Transverse colon (tissue), 4 donors: Measurements from ENCODE around the gene TRPM1. TPM values are rescaled to one million over a fixed set of nuclear protein-coding genes. Genes with fewer than 3 reads are reported as not detected.

Experiments used
- DNase-seq: peaks from one replicate; pipeline ENCODE4 v3.0.0-alpha.2; 2019
- H3K27ac ChIP-seq, 4 donors: fragments of 200-600 bp; sonication (generic); 2 replicates each; pipeline ENCODE4 v1.5.1; 2016 to 2018; ENCODE audit warnings: inconsistent platforms in 4 of 4
- H3K27me3 ChIP-seq: fragments of 200-600 bp; sonication (generic); 2 replicates; pipeline ENCODE4 v1.5.1; 2017; ENCODE audit warnings: inconsistent platforms
- H3K36me3 ChIP-seq, 4 donors: fragments of 200-600 bp; sonication (generic); 2 replicates each; pipeline ENCODE4 v1.5.1; 2017 to 2019; ENCODE audit warnings: inconsistent platforms in 4 of 4
- H3K4me1 ChIP-seq, 4 donors: fragments of 200-600 bp; sonication (generic); 2 replicates each; pipeline ENCODE4 v1.5.1; 2017 to 2020; ENCODE audit warnings: inconsistent platforms in 4 of 4
- H3K4me3 ChIP-seq, 4 donors: fragments of 200-600 bp; sonication (generic); 1 replicate in 1 of 4; 2 replicates in 3 of 4; pipeline versions ENCODE4 v1.5.1 to v1.6.1; 2017 to 2019; ENCODE audit warnings: inconsistent platforms in 4 of 4
- H3K9me3 ChIP-seq, 2 donors: fragments of 200-600 bp; sonication (generic); 2 replicates each; pipeline ENCODE4 v1.5.1; 2017 to 2019; ENCODE audit warnings: inconsistent platforms in 2 of 2
- EP300 ChIP-seq: sonication (generic); formaldehyde crosslinking; IDR thresholded peaks from one replicate; pipeline ENCODE4 v1.6.1; 2017; ENCODE audit warnings: antibody characterized with exemption, low read depth
- POLR2A ChIP-seq: fragments of 450-650 bp; IDR thresholded peaks from one replicate; pipeline ENCODE4 v1.6.1; 2016; ENCODE audit warnings: antibody characterized with exemption, mild to moderate bottlenecking, moderate library complexity
- POLR2AphosphoS5 ChIP-seq, 3 donors: sonication (generic); formaldehyde crosslinking; IDR thresholded peaks; one replicate each; pipeline ENCODE4 v1.6.1; 2016; ENCODE audit warnings: antibody characterized with exemption in 3 of 3
- WGBS, 2 donors: methylation state at CpG; one replicate each; pipeline ENCODE4 v1.1.5; 2018; ENCODE audit warnings: low coverage in 1 of 2; 5-methylcytosine and 5-hydroxymethylcytosine counted together
- in situ Hi-C, 4 donors: fragments of 200-750 bp; cut with MboI; loops; one replicate each; pipeline versions ENCODE4 v1.15.0 to v1.15.1; 2017; ENCODE audit warnings: low sequenced_read_pairs in 3 of 4, low pct_ligation_motif_present in 1 of 4, low pct_unique_long_range_greater_than_20kb in 1 of 4
- intact Hi-C: fragments of 100-400 bp; cut with DNase I; formaldehyde crosslinking; loops from one replicate; pipeline ENCODE4 v1.15.1; 2023; ENCODE audit warnings: low total_unique reads
- total RNA-seq, 4 donors: library from RNA; depleted of rRNA; stranded (reverse); fragments of >200 nt; gene quantifications; one replicate each; pipeline ENCODE4 v1.1.0, GENCODE V29; 2016
- TF ChIP-seq, protein P1 (sequence below), 5 experiments: fragments of 200-600 bp in 3 of 5; fragments of 450-650 bp in 2 of 5; sonication (generic) in 3 of 5; IDR thresholded peaks; 1 replicate in 2 of 5; 2 replicates in 3 of 5; pipeline ENCODE4 v1.5.1; 2016 to 2017; ENCODE audit warnings: antibody characterized with exemption in 5 of 5, inconsistent platforms in 3 of 5, mild to moderate bottlenecking in 2 of 5, moderate library complexity in 1 of 5

TRPM1 gene
- total RNA-seq, 4 donors from 2014 or later, result not detected

DNA sequence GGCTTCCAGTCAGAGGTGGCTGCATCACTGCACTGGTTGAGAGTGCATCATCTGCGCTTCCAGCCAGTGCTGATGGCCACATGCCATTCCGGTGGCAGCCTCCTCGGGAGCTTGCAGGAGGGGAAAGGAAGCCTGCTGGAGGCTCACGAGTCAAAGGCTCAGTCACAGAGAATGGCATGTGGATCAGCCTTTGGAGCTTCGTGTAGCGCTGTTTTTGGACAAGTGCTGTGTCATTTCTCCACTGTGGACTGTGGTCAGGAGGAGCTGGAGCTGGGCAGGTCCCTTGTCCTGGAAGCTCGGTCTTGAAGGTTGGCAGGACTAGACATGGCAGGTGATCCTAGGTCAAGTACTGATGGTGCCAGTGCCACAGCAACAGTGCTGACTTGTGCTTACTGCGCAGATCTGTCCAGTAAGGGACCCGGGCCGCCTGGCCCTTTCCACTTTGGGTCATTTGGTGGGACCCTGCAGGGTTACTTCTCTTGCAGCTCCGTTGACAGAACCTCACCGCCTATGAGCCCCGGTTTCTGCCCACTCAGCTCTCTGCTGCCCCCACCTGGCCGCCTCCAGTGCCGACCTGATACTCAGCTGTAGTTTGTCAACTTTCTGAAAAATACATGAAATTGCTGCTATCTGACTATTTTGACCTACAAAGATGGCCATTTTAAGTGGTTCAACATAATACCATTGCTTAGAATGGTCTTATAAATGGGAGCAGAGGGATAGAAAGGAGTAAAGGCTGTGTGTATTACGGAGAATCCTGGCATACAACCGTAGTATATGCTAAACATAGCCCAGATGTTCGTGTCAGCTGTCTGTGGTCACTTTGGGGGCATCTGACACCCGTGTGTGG is 27.6 kb upstream of the TRPM1 start:
- in situ Hi-C loops, result loop anchor here in 3 of 4 donors (25.0 kb wide), 2 partner anchors 242 to 467 kb away; no protein-coding TSS in a partner anchor

DNA sequence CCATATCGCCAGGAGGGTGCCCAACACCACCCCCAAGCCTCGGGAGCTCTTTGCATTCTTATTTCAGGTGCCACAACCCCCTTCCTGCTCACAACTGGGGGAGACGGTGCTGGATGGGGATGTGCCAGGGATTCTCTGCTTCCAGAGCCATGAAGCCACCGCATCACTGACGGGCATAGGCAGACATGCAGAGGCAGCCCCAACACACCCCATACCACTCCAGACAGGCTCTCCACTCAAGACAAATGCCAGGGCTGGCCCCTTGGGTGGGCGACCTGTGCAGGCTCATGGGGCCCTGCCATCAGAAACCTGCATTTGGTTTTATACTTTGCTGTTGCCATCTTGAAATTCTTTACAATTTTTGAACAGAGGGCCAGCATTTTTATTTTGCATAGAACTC is 27.0 kb upstream of the TRPM1 start:
- in situ Hi-C loops, result loop anchor here in 3 of 4 donors (25.0 kb wide), 2 partner anchors 241 to 466 kb away; no protein-coding TSS in a partner anchor
- TF ChIP-seq EP300, result no peak
- TF ChIP-seq POLR2AphosphoS5 (IDR thresholded peaks at IDR 0.05), result no peak
- TF ChIP-seq, protein P1, sequence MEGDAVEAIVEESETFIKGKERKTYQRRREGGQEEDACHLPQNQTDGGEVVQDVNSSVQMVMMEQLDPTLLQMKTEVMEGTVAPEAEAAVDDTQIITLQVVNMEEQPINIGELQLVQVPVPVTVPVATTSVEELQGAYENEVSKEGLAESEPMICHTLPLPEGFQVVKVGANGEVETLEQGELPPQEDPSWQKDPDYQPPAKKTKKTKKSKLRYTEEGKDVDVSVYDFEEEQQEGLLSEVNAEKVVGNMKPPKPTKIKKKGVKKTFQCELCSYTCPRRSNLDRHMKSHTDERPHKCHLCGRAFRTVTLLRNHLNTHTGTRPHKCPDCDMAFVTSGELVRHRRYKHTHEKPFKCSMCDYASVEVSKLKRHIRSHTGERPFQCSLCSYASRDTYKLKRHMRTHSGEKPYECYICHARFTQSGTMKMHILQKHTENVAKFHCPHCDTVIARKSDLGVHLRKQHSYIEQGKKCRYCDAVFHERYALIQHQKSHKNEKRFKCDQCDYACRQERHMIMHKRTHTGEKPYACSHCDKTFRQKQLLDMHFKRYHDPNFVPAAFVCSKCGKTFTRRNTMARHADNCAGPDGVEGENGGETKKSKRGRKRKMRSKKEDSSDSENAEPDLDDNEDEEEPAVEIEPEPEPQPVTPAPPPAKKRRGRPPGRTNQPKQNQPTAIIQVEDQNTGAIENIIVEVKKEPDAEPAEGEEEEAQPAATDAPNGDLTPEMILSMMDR (IDR thresholded peaks at IDR 0.05), result no peak
- TF ChIP-seq POLR2A, result no peak

More for the DNA sequence above, 27.6 kb upstream of the TRPM1 start:
- TF ChIP-seq POLR2AphosphoS5 (IDR thresholded peaks at IDR 0.05) (no peak), EP300 (no peak)
- TF ChIP-seq, protein P1 (IDR thresholded peaks at IDR 0.05), result peak; percentile 87 to 94 (median 89)
- Histone ChIP-seq H3K9me3 (no peaks in the 10 kb centered on the region), H3K4me1 (peaks cover 0 to 5% (median 0%) of the 10 kb centered on the region in 4 donors), H3K27me3 (no peaks in the 10 kb centered on the region), H3K36me3 (no peaks in the 10 kb centered on the region), H3K27ac (no peak overlapping the region), H3K4me3 (no peak overlapping the region)
- DNase-seq, result peak; percentile 82
- intact Hi-C loops, result no loop called here
- 31 to 67% methylated on average over 3 to 19 of the region's 19 CpGs for WGBS, 2 donors

DNA sequence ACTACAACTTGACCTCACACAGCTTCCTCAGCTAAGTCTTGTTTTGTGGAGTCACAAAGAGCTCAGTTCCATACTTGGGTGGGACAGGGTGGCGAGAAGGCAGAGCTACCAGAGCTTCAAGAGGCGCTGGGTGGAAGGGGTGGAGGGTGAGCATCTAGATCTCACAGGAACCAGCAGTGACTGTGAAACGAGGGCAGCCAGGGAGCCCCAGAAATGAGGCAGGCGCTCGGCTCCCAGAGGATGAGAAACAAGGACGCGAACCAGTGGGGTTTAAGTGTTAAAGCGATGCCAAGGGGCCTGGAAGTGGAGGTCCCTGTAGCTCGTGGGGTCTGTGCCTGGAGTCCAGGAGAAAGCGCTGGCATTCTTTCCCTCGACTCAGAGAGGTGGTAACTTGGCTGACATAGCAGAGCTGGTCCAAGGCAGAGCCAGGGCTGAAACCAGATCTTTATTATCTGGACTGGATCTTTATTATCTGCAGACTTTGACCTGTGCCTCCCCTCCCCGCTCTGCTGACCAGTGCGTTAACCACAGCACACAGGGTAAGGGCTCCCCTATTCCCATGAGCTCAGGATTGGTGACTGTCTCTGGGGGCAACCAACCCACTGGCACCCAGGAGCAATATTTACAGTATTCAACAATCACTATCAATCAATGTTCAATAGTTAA is 26.2 kb upstream of the TRPM1 start:
- 70% methylated on average over 13 of the region's 13 CpGs; no CpG with 5 or more reads in 1 of the 2 donors for WGBS, 2 donors
- in situ Hi-C loops (loop anchor here in 3 of 4 donors (25.0 kb wide), 2 partner anchors 240 to 465 kb away; no protein-coding TSS in a partner anchor), intact Hi-C loops (no loop called here)

More for the DNA sequence above, 27.0 kb upstream of the TRPM1 start:
- no peak overlapping the region for H3K4me3 ChIP-seq
- intact Hi-C loops, result no loop called here
- no peak overlapping the region for H3K27ac ChIP-seq
- H3K9me3 ChIP-seq, result no peaks in the 10 kb centered on the region
- DNase-seq, result no peak
- 76% methylated on average over 6 of the region's 6 CpGs; no CpG with 5 or more reads in 1 of the 2 donors for WGBS, 2 donors
- H3K4me1 ChIP-seq, result peaks cover 0 to 5% (median 0%) of the 10 kb centered on the region in 4 donors
- no peaks in the 10 kb centered on the region for H3K27me3 ChIP-seq
- H3K36me3 ChIP-seq, result no peaks in the 10 kb centered on the region

More for the DNA sequence above, 26.2 kb upstream of the TRPM1 start:
- Histone ChIP-seq H3K27ac (no peak overlapping the region), H3K9me3 (no peaks in the 10 kb centered on the region), H3K27me3 (no peaks in the 10 kb centered on the region), H3K4me1 (peaks cover 0 to 5% (median 0%) of the 10 kb centered on the region in 4 donors), H3K4me3 (no peak overlapping the region), H3K36me3 (no peaks in the 10 kb centered on the region)
- TF ChIP-seq POLR2AphosphoS5 (IDR thresholded peaks at IDR 0.05) (no peak), EP300 (no peak)
- TF ChIP-seq, protein P1 (IDR thresholded peaks at IDR 0.05), result no peak
- DNase-seq, result no peak
